GM10847 (cell line): ENCODE results near the gene IGSF3.

Source experiments
- POLR2A ChIP-seq: IDR thresholded peaks from 2 replicates; pipeline ENCODE4 v1.6.1; 2011; ENCODE audit not compliant: insufficient read length; ENCODE audit errors: extremely low read depth

Gene IGSF3

GRCh38 chr1:116571215-116571919 lies 96.2 kb downstream of the IGSF3 start:
- no peak for TF ChIP-seq POLR2A

GRCh38 chr1:116570358-116571214 lies 96.9 kb downstream of the IGSF3 start, which contains the start of gene CD58:
CD58 (minus strand) TSS chr1:116571026; CDS start chr1:116570972, 54 bp downstream.
- TF ChIP-seq POLR2A = peak; percentile 87

- TF ChIP-seq POLR2A = peak; percentile 22
Observed at GRCh38 chr1:116569776-116570357, 97.7 kb downstream of the IGSF3 start.

- TF ChIP-seq POLR2A = no peak
Observed at GRCh38 chr1:116569381-116569670, 98.2 kb downstream of the IGSF3 start.

- TF ChIP-seq POLR2A = no peak
Observed at GRCh38 chr1:116568662-116569380, 98.7 kb downstream of the IGSF3 start.

- no peak for TF ChIP-seq POLR2A
Observed at GRCh38 chr1:116567790-116568661, 99.5 kb downstream of the IGSF3 start.

GRCh38 chr1:116565222-116565621 lies 102.3 kb downstream of the IGSF3 start:
- TF ChIP-seq POLR2A = no peak

GRCh38 chr1:116564426-116564825 lies 103.1 kb downstream of the IGSF3 start:
- TF ChIP-seq POLR2A = no peak

- no peak for TF ChIP-seq POLR2A
Observed at GRCh38 chr1:116561563-116561962, 106.0 kb downstream of the IGSF3 start.

GRCh38 chr1:116560704-116561490 lies 106.6 kb downstream of the IGSF3 start:
- no peak for TF ChIP-seq POLR2A

- peak; percentile 26 for TF ChIP-seq POLR2A
Observed at GRCh38 chr1:116559304-116559761, 108.2 kb downstream of the IGSF3 start.

GRCh38 chr1:116558571-116558970 lies 109.0 kb downstream of the IGSF3 start:
- no peak for TF ChIP-seq POLR2A

- TF ChIP-seq POLR2A = no peak
Observed at GRCh38 chr1:116558140-116558549, 109.4 kb downstream of the IGSF3 start.
